Measurements from ENCODE around the gene PPIL3. TPM values are rescaled to one million over a fixed set of nuclear protein-coding genes. Genes with fewer than 3 reads are reported as not detected.
"Not testable (repeated sequence)": the region's sequence is repeated elsewhere in the genome, so short reads cannot be mapped to it uniquely, and the experiment has no call there.

PPIL3 gene
- total and polyA plus RNA-seq, 3 donors from 2014 or later = 37.0 to 50.2 (median 44.7) TPM

DNA sequence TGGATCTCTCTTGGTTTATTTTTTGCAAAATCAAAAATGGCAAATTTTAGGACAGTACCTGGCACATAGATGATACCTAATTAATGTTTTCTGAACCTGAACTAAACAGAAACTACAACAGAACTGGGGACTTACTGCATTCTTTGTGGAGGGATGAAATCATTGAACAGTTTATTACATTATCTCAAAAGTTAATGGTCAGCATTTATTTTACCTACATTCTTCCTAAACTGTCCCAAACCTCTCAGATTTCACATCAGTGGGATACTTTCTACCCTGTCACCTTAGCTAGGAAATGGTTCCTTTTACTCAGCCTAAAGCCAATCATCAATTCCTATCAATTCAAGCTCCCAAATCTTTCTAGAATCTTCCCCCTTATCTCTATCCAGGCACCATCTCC is 10.6 kb upstream of the PPIL3 start:
- no peaks in the 10 kb centered on the region for H3K27me3 ChIP-seq
- H3K4me3 ChIP-seq = no peak overlapping the region
- no peaks in the 10 kb centered on the region for H3K4me1 ChIP-seq
- TF ChIP-seq POLR2A (IDR thresholded peaks at IDR 0.05) (no peak), CTCF (IDR thresholded peaks at IDR 0.05) (no peak)
- no peak for DNase-seq
- H3K36me3 ChIP-seq (ENCODE audit: low read depth, missing control alignments) = no peaks in the 10 kb centered on the region
- intact Hi-C loops (cut with DNase I; ENCODE audit: low total_unique reads) = no loop called here
- H3K27ac ChIP-seq = no peak overlapping the region
- no peaks in the 10 kb centered on the region for H3K9me3 ChIP-seq

DNA sequence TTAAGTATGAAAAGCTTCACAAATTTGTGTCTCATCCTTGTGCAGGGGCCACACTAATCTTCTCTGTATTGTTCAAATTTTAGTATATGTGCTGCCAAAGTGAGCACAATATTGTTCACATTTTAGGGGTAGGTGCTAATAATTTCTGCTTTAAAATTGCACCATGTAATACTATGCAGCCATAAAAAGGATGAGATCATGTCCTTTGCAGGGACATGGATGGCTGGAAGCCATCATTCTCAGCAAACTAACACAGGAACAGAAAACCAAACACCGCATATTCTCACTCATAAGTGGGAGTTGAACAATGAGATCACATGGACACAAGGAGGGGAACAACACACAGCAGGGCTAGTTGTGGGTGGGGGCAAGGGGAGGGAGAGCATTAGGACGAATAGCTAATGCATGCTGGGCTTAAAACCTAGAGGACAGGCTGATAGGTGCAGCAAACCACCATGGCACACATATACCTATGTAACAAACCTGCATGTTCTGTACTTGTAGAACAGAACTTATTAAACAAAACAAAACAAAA is 7.1 kb downstream of the PPIL3 start:
- H3K27ac ChIP-seq; H3K36me3 ChIP-seq (ENCODE audit: low read depth, missing control alignments); H3K9me3 ChIP-seq; H3K4me1 ChIP-seq; H3K27me3 ChIP-seq; H3K4me3 ChIP-seq; DNase-seq; intact Hi-C loops (cut with DNase I; ENCODE audit: low total_unique reads): not testable (repeated sequence)
- WGBS, 2 donors = 62 to 76% methylated on average over 2 of the region's 2 CpGs

DNA sequence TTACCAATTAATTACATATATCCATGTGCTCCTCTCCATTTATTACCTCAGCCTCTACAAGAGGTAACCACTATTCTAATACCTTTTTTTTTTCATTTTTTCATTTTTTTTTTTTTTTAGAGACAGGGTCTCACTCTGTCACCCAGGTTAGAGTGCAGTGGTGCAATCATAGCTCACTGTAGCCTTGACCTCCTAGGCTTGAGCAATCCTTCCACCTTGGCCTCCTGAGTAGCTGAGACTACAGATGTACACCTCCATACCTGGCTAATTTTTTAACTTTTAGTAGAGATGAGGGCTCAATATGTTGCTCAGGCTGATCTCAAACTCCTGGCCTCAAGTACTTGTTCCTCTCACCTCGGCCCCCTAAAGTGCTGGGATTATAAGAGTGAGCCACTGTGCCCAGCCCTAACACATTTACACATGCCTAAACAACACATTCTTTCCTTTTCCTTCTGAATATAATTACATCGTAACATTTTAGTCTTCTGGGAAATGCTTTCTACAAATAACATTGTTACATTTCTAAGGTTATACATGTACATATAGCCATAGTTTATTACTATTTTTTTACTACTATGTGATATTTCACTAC is 10.5 kb downstream of the PPIL3 start:
- WGBS, 2 donors = 67 to 84% methylated on average over 2 of the region's 2 CpGs
- H3K36me3 ChIP-seq (ENCODE audit: low read depth, missing control alignments) = no peaks in the 10 kb centered on the region
- intact Hi-C loops (cut with DNase I; ENCODE audit: low total_unique reads) = no loop called here

DNA sequence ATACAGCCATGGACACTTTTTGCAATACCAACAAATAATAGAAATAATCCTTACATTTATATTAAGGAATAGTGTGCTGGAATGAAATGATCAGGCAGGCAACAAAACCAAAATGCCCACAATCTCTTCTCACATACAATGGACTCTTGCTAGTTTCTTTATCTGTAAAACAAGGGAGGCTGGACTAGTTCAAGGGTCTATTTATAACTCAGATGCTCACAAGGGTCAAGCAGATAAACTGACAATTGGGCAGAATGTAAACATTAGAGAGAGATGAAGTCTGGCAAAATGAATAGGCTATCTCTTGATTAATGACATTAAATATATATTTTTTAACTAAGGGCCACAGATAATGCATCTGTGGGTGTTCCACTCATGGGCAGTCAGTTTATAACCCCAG is 11.4 kb downstream of the PPIL3 start:
- H3K27ac ChIP-seq = no peak overlapping the region
- H3K4me3 ChIP-seq = no peak overlapping the region
- no peaks in the 10 kb centered on the region for H3K36me3 ChIP-seq (ENCODE audit: low read depth, missing control alignments)
- DNase-seq = no peak
- no peak for TF ChIP-seq POLR2A (IDR thresholded peaks at IDR 0.05)
- no peak for TF ChIP-seq CTCF (IDR thresholded peaks at IDR 0.05)
- no peaks in the 10 kb centered on the region for H3K9me3 ChIP-seq
- H3K4me1 ChIP-seq = no peaks in the 10 kb centered on the region
- intact Hi-C loops (cut with DNase I; ENCODE audit: low total_unique reads) = no loop called here
- no peaks in the 10 kb centered on the region for H3K27me3 ChIP-seq

More for the DNA sequence above, 10.5 kb downstream of the PPIL3 start:
- H3K27ac ChIP-seq = no peak overlapping the region
- DNase-seq = no peak
- H3K27me3 ChIP-seq = no peaks in the 10 kb centered on the region
- no peak overlapping the region for H3K4me3 ChIP-seq
- no peaks in the 10 kb centered on the region for H3K4me1 ChIP-seq
- no peaks in the 10 kb centered on the region for H3K9me3 ChIP-seq
- TF ChIP-seq CTCF (IDR thresholded peaks at IDR 0.05) = no peak
- TF ChIP-seq POLR2A (IDR thresholded peaks at IDR 0.05) = no peak

- Histone ChIP-seq H3K4me3 (no peak overlapping the region), H3K27ac (no peak overlapping the region), H3K36me3 (ENCODE audit: low read depth, missing control alignments) (no peaks in the 10 kb centered on the region), H3K4me1 (no peaks in the 10 kb centered on the region), H3K27me3 (no peaks in the 10 kb centered on the region), H3K9me3 (no peaks in the 10 kb centered on the region)
- intact Hi-C loops (cut with DNase I; ENCODE audit: low total_unique reads) = no loop called here
- no peak for DNase-seq
- 92 to 94% methylated on average over 6 of the region's 6 CpGs for WGBS, 2 donors
- TF ChIP-seq CTCF (IDR thresholded peaks at IDR 0.05) (no peak), POLR2A (IDR thresholded peaks at IDR 0.05) (no peak)
Measured at GRCh38 chr2:200873560-200873959, 15.3 kb downstream of the PPIL3 start.
